ENCODE measurements around the gene MRPS5.

Gene MRPS5

DNA sequence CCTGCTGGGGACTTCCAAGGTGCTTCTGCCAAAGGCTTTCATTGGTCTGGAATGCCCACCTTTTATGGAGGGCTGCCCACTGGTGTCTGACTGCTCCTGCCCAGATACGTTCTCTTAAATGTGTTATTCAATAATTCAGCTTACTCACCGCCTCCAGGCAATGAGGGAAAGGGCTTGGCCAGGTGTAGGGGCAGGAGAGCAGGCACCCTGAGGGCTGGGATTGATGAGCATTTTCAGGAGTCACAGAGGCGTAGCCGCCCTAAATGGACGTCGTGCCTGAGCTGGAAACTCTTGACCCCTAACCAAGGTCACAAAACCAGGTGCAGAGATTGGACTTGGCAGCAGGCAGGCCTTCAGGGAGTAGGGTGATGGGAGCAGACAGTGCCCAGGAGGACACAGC lies 69.3 kb downstream of the MRPS5 start:
- Histone ChIP-seq H3K9me3 (ENCODE audit: control insufficient read depth, low read length) (no peaks in the 10 kb centered on the region), H3K79me1 (replicated peaks; ENCODE audit: low read length, poor library complexity, severe bottlenecking) (no peaks in the 10 kb centered on the region), H3K27me3 (ENCODE audit: control insufficient read depth in 1 of 2, insufficient read depth in 1 of 2, low read length in 2 of 2) (peaks cover 11 to 85% of the 10 kb centered on the region in 2 experiments), H2BK15ac (ENCODE audit: low read depth, poor library complexity, severe bottlenecking) (no peak overlapping the region), H3K27ac (ENCODE audit: low read length, poor library complexity, severe bottlenecking) (no peak overlapping the region), H2AFZ (ENCODE audit: low read depth, low read length) (no peak overlapping the region), H3K14ac (ENCODE audit: low read length in 2 of 2) (no peak overlapping the region), H2BK12ac (ENCODE audit: low read length in 2 of 2) (no peak overlapping the region), H3K36me3 (ENCODE audit: control insufficient read depth in 1 of 2, insufficient read depth in 2 of 2, low read depth in 1 of 2, low read length in 2 of 2) (no peaks in the 10 kb centered on the region), H2AK5ac (ENCODE audit: low read length, severe bottlenecking) (no peak overlapping the region), H3K4me3 (ENCODE audit: insufficient read depth in 1 of 2, low read depth in 1 of 2, low read length in 2 of 2) (no peak overlapping the region), H3K4ac (ENCODE audit: low read depth in 1 of 2, low read length in 2 of 2) (no peak overlapping the region), H3K18ac (ENCODE audit: low read depth in 1 of 2, low read length in 2 of 2) (no peak overlapping the region), H3K4me1 (ENCODE audit: control insufficient read depth, insufficient read depth, low read depth, low read length) (peaks cover 3% of the 10 kb centered on the region), H2BK120ac (ENCODE audit: low read depth, low read length) (no peak overlapping the region), H3K9ac (ENCODE audit: low read length) (no peak overlapping the region), H4K91ac (ENCODE audit: low read length) (no peak overlapping the region), H4K8ac (ENCODE audit: low read length) (no peak overlapping the region), H2BK5ac (ENCODE audit: low read depth, low read length, poor library complexity, severe bottlenecking) (no peak overlapping the region), H3K23ac (ENCODE audit: low read length in 2 of 2) (no peak overlapping the region), H3K4me2 (ENCODE audit: low read length, poor library complexity, severe bottlenecking) (no peak overlapping the region)
- 79% methylated on average over 3 of the region's 6 CpGs for WGBS
- no peak for DNase-seq

DNA sequence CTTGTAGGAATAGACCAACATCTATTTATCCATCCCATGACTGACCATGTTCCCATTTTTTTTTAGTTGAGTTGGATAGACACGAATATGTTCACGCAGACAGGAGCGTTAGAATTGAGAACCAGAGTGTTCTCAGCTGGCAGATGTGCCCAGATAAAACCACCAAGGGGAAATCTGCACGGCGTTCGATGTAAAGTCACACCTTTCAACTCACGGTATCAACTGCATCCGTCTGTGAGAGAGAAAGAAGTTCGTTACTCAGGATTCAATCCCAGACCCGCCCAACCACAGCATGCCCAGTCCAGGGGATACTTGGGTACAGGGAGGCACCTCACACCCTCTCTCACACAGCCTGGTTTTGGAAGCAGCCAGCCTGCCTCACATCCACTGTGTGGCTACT lies 70.0 kb downstream of the MRPS5 start:
- Histone ChIP-seq H2BK12ac (ENCODE audit: low read length in 2 of 2) (no peak overlapping the region), H3K18ac (ENCODE audit: low read depth in 1 of 2, low read length in 2 of 2) (no peak overlapping the region), H2AK5ac (ENCODE audit: low read length, severe bottlenecking) (no peak overlapping the region), H3K4ac (ENCODE audit: low read depth in 1 of 2, low read length in 2 of 2) (no peak overlapping the region), H2AFZ (ENCODE audit: low read depth, low read length) (no peak overlapping the region), H3K23ac (ENCODE audit: low read length in 2 of 2) (no peak overlapping the region), H3K9ac (ENCODE audit: low read length) (no peak overlapping the region), H2BK120ac (ENCODE audit: low read depth, low read length) (no peak overlapping the region), H3K27me3 (ENCODE audit: control insufficient read depth in 1 of 2, insufficient read depth in 1 of 2, low read length in 2 of 2) (peaks cover 11 to 85% of the 10 kb centered on the region in 2 experiments), H3K4me3 (ENCODE audit: insufficient read depth in 1 of 2, low read depth in 1 of 2, low read length in 2 of 2) (no peak overlapping the region), H3K36me3 (ENCODE audit: control insufficient read depth in 1 of 2, insufficient read depth in 2 of 2, low read depth in 1 of 2, low read length in 2 of 2) (no peaks in the 10 kb centered on the region), H4K8ac (ENCODE audit: low read length) (no peak overlapping the region), H3K4me1 (ENCODE audit: control insufficient read depth, insufficient read depth, low read depth, low read length) (peaks cover under 1% of the 10 kb centered on the region), H4K91ac (ENCODE audit: low read length) (no peak overlapping the region), H3K14ac (ENCODE audit: low read length in 2 of 2) (no peak overlapping the region), H3K79me1 (replicated peaks; ENCODE audit: low read length, poor library complexity, severe bottlenecking) (no peaks in the 10 kb centered on the region), H2BK5ac (ENCODE audit: low read depth, low read length, poor library complexity, severe bottlenecking) (no peak overlapping the region), H3K27ac (ENCODE audit: low read length, poor library complexity, severe bottlenecking) (no peak overlapping the region), H2BK15ac (ENCODE audit: low read depth, poor library complexity, severe bottlenecking) (no peak overlapping the region), H3K9me3 (ENCODE audit: control insufficient read depth, low read length) (no peaks in the 10 kb centered on the region), H3K4me2 (ENCODE audit: low read length, poor library complexity, severe bottlenecking) (no peak overlapping the region)
- DNase-seq, result no peak
- WGBS, result 69% methylated on average over 10 of the region's 10 CpGs

GRCh38 chr2:95050385-95051300 lies 71.0 kb downstream of the MRPS5 start:
- no peak overlapping the region for H2AK5ac ChIP-seq (ENCODE audit: low read length, severe bottlenecking)
- H3K9me3 ChIP-seq (ENCODE audit: control insufficient read depth, low read length), result no peaks in the 10 kb centered on the region
- no peaks in the 10 kb centered on the region for H3K4me1 ChIP-seq (ENCODE audit: control insufficient read depth, insufficient read depth, low read depth, low read length)
- no peak overlapping the region for H2BK120ac ChIP-seq (ENCODE audit: low read depth, low read length)
- no peak overlapping the region for H2BK5ac ChIP-seq (ENCODE audit: low read depth, low read length, poor library complexity, severe bottlenecking)
- 81% methylated on average over 7 of the region's 7 CpGs for WGBS
- H3K18ac ChIP-seq (ENCODE audit: low read depth in 1 of 2, low read length in 2 of 2), result no peak overlapping the region
- no peaks in the 10 kb centered on the region for H3K36me3 ChIP-seq (ENCODE audit: control insufficient read depth in 1 of 2, insufficient read depth in 2 of 2, low read depth in 1 of 2, low read length in 2 of 2)
- no peaks in the 10 kb centered on the region for H3K79me1 ChIP-seq (replicated peaks; ENCODE audit: low read length, poor library complexity, severe bottlenecking)
- H3K23ac ChIP-seq (ENCODE audit: low read length in 2 of 2), result no peak overlapping the region
- no peak overlapping the region for H2BK15ac ChIP-seq (ENCODE audit: low read depth, poor library complexity, severe bottlenecking)
- no peak overlapping the region for H3K4me3 ChIP-seq (ENCODE audit: insufficient read depth in 1 of 2, low read depth in 1 of 2, low read length in 2 of 2)
- no peak overlapping the region for H4K8ac ChIP-seq (ENCODE audit: low read length)
- H3K4ac ChIP-seq (ENCODE audit: low read depth in 1 of 2, low read length in 2 of 2), result no peak overlapping the region
- no peak for DNase-seq
- no peak overlapping the region for H4K91ac ChIP-seq (ENCODE audit: low read length)
- no peak overlapping the region for H2AFZ ChIP-seq (ENCODE audit: low read depth, low read length)
- no peak overlapping the region for H3K9ac ChIP-seq (ENCODE audit: low read length)
- no peak overlapping the region for H3K14ac ChIP-seq (ENCODE audit: low read length in 2 of 2)
- no peak overlapping the region for H3K4me2 ChIP-seq (ENCODE audit: low read length, poor library complexity, severe bottlenecking)
- no peak overlapping the region for H2BK12ac ChIP-seq (ENCODE audit: low read length in 2 of 2)
- H3K27ac ChIP-seq (ENCODE audit: low read length, poor library complexity, severe bottlenecking), result no peak overlapping the region
- peaks cover 18 to 86% of the 10 kb centered on the region in 2 experiments for H3K27me3 ChIP-seq (ENCODE audit: control insufficient read depth in 1 of 2, insufficient read depth in 1 of 2, low read length in 2 of 2)

DNA sequence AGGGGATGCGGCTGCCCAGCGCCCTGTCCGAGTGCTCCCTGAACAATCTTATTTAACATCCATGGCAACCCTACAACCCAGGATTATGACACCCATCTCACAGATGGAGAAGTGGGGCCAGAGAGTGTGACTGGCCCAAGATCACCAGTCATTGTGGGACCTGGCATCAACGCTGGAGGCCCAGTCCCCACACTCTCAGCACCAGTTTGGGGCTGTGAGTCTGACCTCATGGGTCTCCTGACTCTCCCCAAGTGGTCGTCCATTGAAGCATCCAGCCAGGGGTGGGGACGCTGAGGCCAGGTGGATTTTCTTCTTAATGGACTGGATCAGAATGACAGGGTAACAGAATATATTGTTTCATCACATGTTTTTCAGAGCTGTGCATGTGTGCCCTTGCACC lies 71.6 kb downstream of the MRPS5 start:
- H3K36me3 ChIP-seq (ENCODE audit: control insufficient read depth in 1 of 2, insufficient read depth in 2 of 2, low read depth in 1 of 2, low read length in 2 of 2), result no peaks in the 10 kb centered on the region
- no peaks in the 10 kb centered on the region for H3K4me1 ChIP-seq (ENCODE audit: control insufficient read depth, insufficient read depth, low read depth, low read length)
- H2BK12ac ChIP-seq (ENCODE audit: low read length in 2 of 2), result no peak overlapping the region
- H3K23ac ChIP-seq (ENCODE audit: low read length in 2 of 2), result no peak overlapping the region
- no peaks in the 10 kb centered on the region for H3K79me1 ChIP-seq (replicated peaks; ENCODE audit: low read length, poor library complexity, severe bottlenecking)
- H3K27ac ChIP-seq (ENCODE audit: low read length, poor library complexity, severe bottlenecking), result no peak overlapping the region
- H3K4me2 ChIP-seq (ENCODE audit: low read length, poor library complexity, severe bottlenecking), result no peak overlapping the region
- H3K4ac ChIP-seq (ENCODE audit: low read depth in 1 of 2, low read length in 2 of 2), result no peak overlapping the region
- H2AFZ ChIP-seq (ENCODE audit: low read depth, low read length), result no peak overlapping the region
- H2BK120ac ChIP-seq (ENCODE audit: low read depth, low read length), result no peak overlapping the region
- no peak overlapping the region for H2BK15ac ChIP-seq (ENCODE audit: low read depth, poor library complexity, severe bottlenecking)
- no peak overlapping the region for H2BK5ac ChIP-seq (ENCODE audit: low read depth, low read length, poor library complexity, severe bottlenecking)
- H4K91ac ChIP-seq (ENCODE audit: low read length), result no peak overlapping the region
- H3K9ac ChIP-seq (ENCODE audit: low read length), result no peak overlapping the region
- H3K27me3 ChIP-seq (ENCODE audit: control insufficient read depth in 1 of 2, insufficient read depth in 1 of 2, low read length in 2 of 2), result peaks cover 18 to 87% of the 10 kb centered on the region in 2 experiments
- no peak for DNase-seq
- 85% methylated on average over 6 of the region's 6 CpGs for WGBS
- no peak overlapping the region for H3K4me3 ChIP-seq (ENCODE audit: insufficient read depth in 1 of 2, low read depth in 1 of 2, low read length in 2 of 2)
- no peaks in the 10 kb centered on the region for H3K9me3 ChIP-seq (ENCODE audit: control insufficient read depth, low read length)
- no peak overlapping the region for H3K18ac ChIP-seq (ENCODE audit: low read depth in 1 of 2, low read length in 2 of 2)
- no peak overlapping the region for H2AK5ac ChIP-seq (ENCODE audit: low read length, severe bottlenecking)
- H4K8ac ChIP-seq (ENCODE audit: low read length), result no peak overlapping the region
- H3K14ac ChIP-seq (ENCODE audit: low read length in 2 of 2), result no peak overlapping the region
